Measurements from ENCODE around the gene HSPG2. TPM values are rescaled to one million over a fixed set of nuclear protein-coding genes. Genes with fewer than 3 reads are reported as not detected.
A peak's percentile ranks its signal among the peaks of the same experiment; 100 is the strongest.
"Not testable (repeated sequence)": the region's sequence is repeated elsewhere in the genome, so short reads cannot be mapped to it uniquely, and the experiment has no call there.

Gene HSPG2
- total RNA-seq = 887 TPM

- intact Hi-C loops (cut with DNase I) = no loop called here
- no peak for DNase-seq (ENCODE audit: low spot score)
- no peak for ATAC-seq
Measured at GRCh38 chr1:21937034-21937371, at the start of gene HSPG2. TSS of gene HSPG2 (minus strand) at chr1:21937310. CDS start at chr1:21937217, 93 bp downstream.

DNA sequence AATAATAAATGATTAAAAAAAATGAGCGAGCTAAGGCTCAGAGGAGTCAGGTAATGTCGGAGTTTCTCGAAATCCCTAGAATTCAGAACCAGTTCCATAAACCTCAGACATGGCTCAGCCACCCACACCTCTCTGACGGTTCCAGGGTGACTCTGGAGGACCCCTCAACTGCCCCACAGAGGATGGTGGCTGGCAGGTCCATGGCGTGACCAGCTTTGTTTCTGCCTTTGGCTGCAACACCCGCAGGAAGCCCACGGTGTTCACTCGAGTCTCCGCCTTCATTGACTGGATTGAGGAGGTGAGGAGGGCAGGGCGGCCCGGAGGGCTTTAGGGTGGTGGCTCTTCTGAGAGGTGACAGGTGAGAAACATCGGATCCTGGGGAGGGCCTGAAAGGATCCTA, 49.3 kb upstream of the HSPG2 start:
- ATAC-seq; intact Hi-C loops (cut with DNase I); DNase-seq (ENCODE audit: low spot score): not testable (repeated sequence)

GRCh38 chr1:21985893-21986292, 48.8 kb upstream of the HSPG2 start:
- DNase-seq (ENCODE audit: low spot score); ATAC-seq; intact Hi-C loops (cut with DNase I): not testable (repeated sequence)

GRCh38 chr1:21983539-21983938, 46.4 kb upstream of the HSPG2 start:
- ATAC-seq; DNase-seq (ENCODE audit: low spot score); intact Hi-C loops (cut with DNase I): not testable (repeated sequence)

GRCh38 chr1:21982122-21982521, 45.0 kb upstream of the HSPG2 start:
- DNase-seq (ENCODE audit: low spot score); intact Hi-C loops (cut with DNase I); ATAC-seq: not testable (repeated sequence)

DNA sequence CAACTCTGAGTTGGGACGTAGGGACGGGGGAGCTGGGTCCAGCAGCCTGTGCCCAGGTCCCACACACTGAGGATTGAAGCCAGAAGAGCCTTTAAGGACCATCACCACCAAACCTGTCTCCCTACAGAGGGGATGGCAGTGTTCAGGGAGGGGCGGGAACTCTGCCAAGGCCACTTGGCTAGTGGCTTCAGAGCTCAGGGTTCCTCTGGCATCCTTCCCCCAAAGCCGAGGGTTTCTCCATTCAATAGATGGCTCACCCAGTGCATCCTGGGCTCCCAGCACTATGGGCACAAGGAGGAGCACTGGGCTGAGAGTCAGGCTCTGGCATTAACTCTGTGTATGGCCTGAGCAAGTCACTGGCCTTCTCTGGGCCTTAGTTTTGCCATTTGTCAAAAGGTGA, 44.1 kb upstream of the HSPG2 start:
- DNase-seq (ENCODE audit: low spot score); intact Hi-C loops (cut with DNase I); ATAC-seq: not testable (repeated sequence)

GRCh38 chr1:21980515-21981220, 43.6 kb upstream of the HSPG2 start:
- intact Hi-C loops (cut with DNase I); ATAC-seq; DNase-seq (ENCODE audit: low spot score): not testable (repeated sequence)

GRCh38 chr1:21978209-21978608, 41.1 kb upstream of the HSPG2 start:
- intact Hi-C loops (cut with DNase I); DNase-seq (ENCODE audit: low spot score); ATAC-seq: not testable (repeated sequence)

DNA sequence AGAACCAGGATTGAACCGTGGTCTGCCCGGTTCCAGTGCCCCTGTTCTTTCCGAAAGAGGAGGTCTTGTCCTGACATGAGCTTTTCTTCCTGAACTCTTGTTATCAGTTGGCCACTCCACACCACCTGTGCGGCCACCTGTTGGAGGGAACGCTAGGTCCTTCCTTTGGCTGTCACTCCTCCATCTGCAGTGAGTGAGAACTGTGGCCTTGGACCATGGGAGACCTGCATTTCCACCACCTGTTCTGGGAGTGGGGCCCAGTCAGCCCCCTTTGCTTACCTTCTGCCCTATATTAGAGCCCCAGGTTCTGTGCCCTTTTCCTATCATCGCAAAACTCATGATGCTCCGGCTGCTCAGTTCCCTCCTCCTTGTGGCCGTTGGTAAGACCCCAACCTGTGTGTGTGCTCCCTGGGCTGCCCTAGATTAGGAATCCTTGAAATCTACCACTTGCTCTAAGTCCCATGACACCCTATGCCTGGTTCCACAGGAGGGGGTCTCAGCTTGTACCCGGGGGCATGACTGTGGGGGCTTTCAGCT, 39.7 kb upstream of the HSPG2 start, which contains the start of gene CELA3B:
CELA3B (plus strand) TSS at position 320 of the 537 bp plus-strand sequence; CDS start at position 338, 18 bp downstream.
- intact Hi-C loops (cut with DNase I); DNase-seq (ENCODE audit: low spot score); ATAC-seq: not testable (repeated sequence)

DNA sequence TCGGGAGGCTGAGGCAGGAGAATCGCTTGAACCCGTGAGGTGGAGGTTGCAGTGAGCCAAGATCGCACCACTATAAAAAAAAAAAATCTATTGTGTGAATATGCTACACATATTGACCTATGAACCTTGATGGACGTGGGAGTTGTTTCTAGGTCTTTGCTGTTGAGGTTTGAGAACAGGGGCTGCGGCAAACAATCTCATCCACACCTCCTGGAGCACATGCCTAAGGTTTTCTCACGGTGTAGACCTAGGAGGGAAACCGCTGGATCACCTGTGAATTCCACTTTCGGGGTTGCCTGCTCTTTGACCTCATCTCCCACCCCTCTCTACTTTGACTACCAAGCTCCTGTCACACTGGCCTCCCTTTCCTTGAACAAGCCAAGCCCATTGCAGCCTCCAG, 38.2 kb upstream of the HSPG2 start:
- intact Hi-C loops (cut with DNase I); ATAC-seq; DNase-seq (ENCODE audit: low spot score): not testable (repeated sequence)

- peak; percentile 45 for ATAC-seq
- not testable (repeated sequence) for DNase-seq (ENCODE audit: low spot score)
Measured at GRCh38 chr1:21974699-21975098, 37.6 kb upstream of the HSPG2 start.

GRCh38 chr1:21973948-21974347, 36.8 kb upstream of the HSPG2 start:
- intact Hi-C loops (cut with DNase I); DNase-seq (ENCODE audit: low spot score); ATAC-seq: not testable (repeated sequence)

More at GRCh38 chr1:21974699-21975098, 37.6 kb upstream of the HSPG2 start:
- intact Hi-C loops (cut with DNase I) = not testable (repeated sequence)

- intact Hi-C loops (cut with DNase I); DNase-seq (ENCODE audit: low spot score); ATAC-seq: not testable (repeated sequence)
Measured at GRCh38 chr1:21972973-21973441, 35.9 kb upstream of the HSPG2 start.

DNA sequence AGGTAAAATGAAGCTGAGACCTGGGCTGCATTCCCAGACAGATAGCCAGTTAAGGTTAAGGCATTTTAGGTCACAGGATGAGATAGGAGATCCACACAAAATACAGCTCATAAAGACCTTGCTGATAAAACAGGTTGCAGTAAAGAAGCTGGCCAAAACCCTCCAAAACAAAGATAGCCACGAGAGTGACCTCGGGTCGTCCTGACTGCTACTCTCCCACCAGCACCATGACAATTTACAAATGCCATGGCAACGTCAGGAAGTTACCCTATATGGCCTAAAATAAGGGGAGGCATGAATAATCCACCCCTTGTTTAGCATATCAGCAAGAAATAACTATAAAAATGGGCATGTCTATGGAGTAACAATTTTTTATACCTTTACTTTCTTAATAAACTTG, 33.4 kb upstream of the HSPG2 start:
- intact Hi-C loops (cut with DNase I); DNase-seq (ENCODE audit: low spot score); ATAC-seq: not testable (repeated sequence)

GRCh38 chr1:21969066-21969465, 32.0 kb upstream of the HSPG2 start:
- not testable (repeated sequence) for ATAC-seq; DNase-seq (ENCODE audit: low spot score)
- intact Hi-C loops (cut with DNase I) = loop anchor here (10.0 kb wide), 1 partner anchor 294 kb away; no protein-coding TSS in a partner anchor

DNA sequence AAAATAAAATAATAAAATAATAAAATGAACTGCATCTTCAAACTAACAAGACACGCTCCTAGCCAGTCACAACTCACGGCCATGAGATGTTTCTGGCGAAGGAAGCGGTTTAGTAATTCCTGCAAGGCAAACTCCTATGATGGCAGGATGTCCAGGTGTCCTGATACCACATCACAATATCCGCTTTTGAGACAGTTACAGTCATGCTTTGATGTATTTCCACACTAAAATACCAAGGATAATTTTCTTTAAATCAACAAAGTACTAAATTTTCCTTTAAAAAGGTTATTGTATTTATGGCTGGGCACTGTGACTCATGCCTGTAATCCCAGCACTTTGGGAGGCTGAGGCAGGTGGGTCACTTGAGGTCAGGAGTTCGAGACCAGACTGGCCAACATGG, 30.1 kb upstream of the HSPG2 start:
- not testable (repeated sequence) for ATAC-seq; DNase-seq (ENCODE audit: low spot score)
- intact Hi-C loops (cut with DNase I) = loop anchor here (10.0 kb wide), 1 partner anchor 292 kb away; no protein-coding TSS in a partner anchor

DNA sequence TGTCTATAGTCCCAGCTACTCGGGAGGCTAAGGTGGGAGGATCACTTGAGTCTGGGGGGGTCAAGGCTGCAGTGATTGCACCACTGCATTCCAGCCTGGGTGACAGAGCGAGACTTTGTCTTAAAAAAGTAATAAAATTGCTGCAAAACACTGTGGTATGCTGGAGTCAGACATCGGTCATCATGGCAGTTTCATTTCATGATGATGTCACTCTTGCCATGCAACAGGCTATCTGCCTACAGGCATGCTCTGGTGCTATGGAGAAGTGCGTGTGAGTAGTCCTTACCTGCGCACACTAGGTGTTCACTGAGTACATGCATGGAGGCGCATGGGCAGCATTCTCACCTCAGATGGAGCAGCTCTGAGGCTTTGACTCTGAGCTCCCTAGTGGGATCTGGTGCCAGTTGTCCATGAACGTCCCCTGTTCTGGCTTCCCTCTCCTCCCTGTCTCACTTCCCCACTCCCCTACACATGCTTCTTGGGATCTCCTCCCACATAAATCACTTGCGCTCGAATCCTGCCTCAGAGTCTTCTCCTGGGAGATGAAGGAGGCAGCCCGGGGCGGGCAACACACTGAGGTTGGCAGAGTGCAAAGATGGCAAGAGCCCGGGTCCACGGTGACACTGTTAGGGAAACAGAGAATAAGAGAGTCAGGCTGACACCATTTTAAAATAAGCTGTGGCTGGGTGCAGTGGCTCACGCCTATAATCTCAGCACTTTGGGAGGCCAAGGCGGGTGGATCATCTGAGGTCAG, 29.3 kb upstream of the HSPG2 start:
- intact Hi-C loops (cut with DNase I) = loop anchor here (10.0 kb wide), 1 partner anchor 292 kb away; no protein-coding TSS in a partner anchor
- DNase-seq (ENCODE audit: low spot score) = no peak
- no peak for ATAC-seq

- DNase-seq (ENCODE audit: low spot score) (peak; percentile 89), ATAC-seq (peak; percentile 89)
- intact Hi-C loops (cut with DNase I) = loop anchor here (10.0 kb wide), 1 partner anchor 289 kb away; no protein-coding TSS in a partner anchor
Measured at GRCh38 chr1:21963477-21964217, 26.5 kb upstream of the HSPG2 start.

Measured in sciatic nerve (tissue), 2 donors.